Measurements from ENCODE around the gene TRAF3IP1.

The TRAF3IP1 gene

GRCh38 chr2:238445409-238446190, 125.3 kb downstream of the TRAF3IP1 start (continued):
- no peak for TF ChIP-seq ZNF8 (CRISPR knock-in tag; IDR thresholded peaks at IDR 0.05)

- TF ChIP-seq ISL1 (CRISPR knock-in tag; IDR thresholded peaks at IDR 0.05) = no peak
- ATAC-seq = no peak
Observed at GRCh38 chr2:238446371-238446770, 126.1 kb downstream of the TRAF3IP1 start.

- ATAC-seq = no peak
- no peak for TF ChIP-seq SNAI2 (CRISPR knock-in tag; IDR thresholded peaks at IDR 0.05)
- no peak for TF ChIP-seq TOX (CRISPR knock-in tag; IDR thresholded peaks at IDR 0.05; ENCODE audit: borderline replicate concordance)
- no peak for TF ChIP-seq CSDC2 (CRISPR knock-in tag; IDR thresholded peaks at IDR 0.05)
- TF ChIP-seq ZNF565 (CRISPR knock-in tag; conservative IDR thresholded peaks at IDR 0.05; ENCODE audit: low read depth) = no peak
- TF ChIP-seq ZNF70 (CRISPR knock-in tag; IDR thresholded peaks at IDR 0.05) = no peak
- no peak for TF ChIP-seq TSHZ2 (CRISPR knock-in tag; IDR thresholded peaks at IDR 0.05)
- TF ChIP-seq ISL1 (CRISPR knock-in tag; IDR thresholded peaks at IDR 0.05) = no peak
- no peak for TF ChIP-seq ZC3H10 (CRISPR knock-in tag; IDR thresholded peaks at IDR 0.05)
- TF ChIP-seq BACH2 (CRISPR knock-in tag; IDR thresholded peaks at IDR 0.05; ENCODE audit: borderline replicate concordance) = no peak
- no peak for TF ChIP-seq ZNF8 (CRISPR knock-in tag; IDR thresholded peaks at IDR 0.05)
- TF ChIP-seq OSR1 (CRISPR knock-in tag; IDR thresholded peaks at IDR 0.05) = no peak
- TF ChIP-seq TCF4 (CRISPR knock-in tag; IDR thresholded peaks at IDR 0.05; ENCODE audit: borderline replicate concordance) = no peak
- no peak for TF ChIP-seq ESRRG (CRISPR knock-in tag; IDR thresholded peaks at IDR 0.05)
- no peak for TF ChIP-seq POU6F1 (CRISPR knock-in tag; IDR thresholded peaks at IDR 0.05; ENCODE audit: borderline replicate concordance, low read depth)
- no peak for TF ChIP-seq ARNTL (CRISPR knock-in tag; IDR thresholded peaks at IDR 0.05; ENCODE audit: borderline replicate concordance, low read depth)
Observed at GRCh38 chr2:238448031-238448955, 128.0 kb downstream of the TRAF3IP1 start.

- no peak for ATAC-seq
- TF ChIP-seq ZNF8 (CRISPR knock-in tag; IDR thresholded peaks at IDR 0.05) (no peak), PPARA (CRISPR knock-in tag; IDR thresholded peaks at IDR 0.05; ENCODE audit: borderline replicate concordance) (no peak), TSHZ2 (CRISPR knock-in tag; IDR thresholded peaks at IDR 0.05) (no peak), SNAI2 (CRISPR knock-in tag; IDR thresholded peaks at IDR 0.05) (no peak), TOX (CRISPR knock-in tag; IDR thresholded peaks at IDR 0.05; ENCODE audit: borderline replicate concordance) (no peak), PATZ1 (CRISPR knock-in tag; IDR thresholded peaks at IDR 0.05; ENCODE audit: borderline replicate concordance) (no peak), OSR1 (CRISPR knock-in tag; IDR thresholded peaks at IDR 0.05) (no peak), ISL1 (CRISPR knock-in tag; IDR thresholded peaks at IDR 0.05) (no peak), CREB5 (CRISPR knock-in tag; IDR thresholded peaks at IDR 0.05; ENCODE audit: low read depth) (no peak), BACH2 (CRISPR knock-in tag; IDR thresholded peaks at IDR 0.05; ENCODE audit: borderline replicate concordance) (no peak), CSRNP3 (CRISPR knock-in tag; IDR thresholded peaks at IDR 0.05) (no peak), ZNF565 (CRISPR knock-in tag; conservative IDR thresholded peaks at IDR 0.05; ENCODE audit: low read depth) (no peak), TCF4 (CRISPR knock-in tag; IDR thresholded peaks at IDR 0.05; ENCODE audit: borderline replicate concordance) (no peak), GLIS3 (CRISPR knock-in tag; IDR thresholded peaks at IDR 0.05) (no peak), CSDC2 (CRISPR knock-in tag; IDR thresholded peaks at IDR 0.05) (no peak), ZFP3 (CRISPR knock-in tag; IDR thresholded peaks at IDR 0.05) (no peak)
Observed at GRCh38 chr2:238449241-238449640, 128.9 kb downstream of the TRAF3IP1 start.
